Karpas-422 (cell line): ENCODE results near the gene MIOX. TPM values are rescaled to one million over a fixed set of nuclear protein-coding genes. Genes with fewer than 3 reads are reported as not detected.

Experiments used
- DNase-seq: peaks from one replicate; pipeline ENCODE4 v3.0.0-alpha.2; 2015
- H2AFZ ChIP-seq: fragments of 200-600 bp; sonication (generic); 2 replicates; pipeline ENCODE4 v1.6.1; 2014; ENCODE audit warnings: antibody characterized with exemption, low read length, mixed read lengths
- H3K27ac ChIP-seq: fragments of 200-600 bp; sonication (generic); 2 replicates; pipeline ENCODE4 v1.5.1; 2014; ENCODE audit warnings: mild to moderate bottlenecking, low read length, moderate library complexity
- H3K27me3 ChIP-seq: fragments of 200-600 bp; sonication (generic); 2 replicates; pipeline ENCODE4 v1.6.1; 2014; ENCODE audit warnings: low read length, mixed read lengths
- H3K36me3 ChIP-seq: fragments of 200-600 bp; sonication (generic); 2 replicates; pipeline ENCODE4 v1.6.1; 2014; ENCODE audit warnings: low read length, mixed read lengths; ENCODE audit not compliant: insufficient read depth
- H3K4me1 ChIP-seq: fragments of 200-600 bp; sonication (generic); 2 replicates; pipeline ENCODE4 v1.6.1; 2014; ENCODE audit warnings: mild to moderate bottlenecking, low read length, mixed read lengths
- H3K4me2 ChIP-seq: fragments of 200-600 bp; sonication (generic); 2 replicates; pipeline ENCODE4 v1.6.1; 2014; ENCODE audit warnings: low read length, low read depth, mild to moderate bottlenecking; ENCODE audit not compliant: poor library complexity, severe bottlenecking
- H3K4me3 ChIP-seq: fragments of 200-600 bp; sonication (generic); 2 replicates; pipeline ENCODE4 v1.5.1; 2014; ENCODE audit warnings: mild to moderate bottlenecking, antibody characterized with exemption, low read length, mixed read lengths
- H3K79me2 ChIP-seq: fragments of 200-600 bp; sonication (generic); 2 replicates; pipeline ENCODE4 v1.6.1; 2014; ENCODE audit warnings: mild to moderate bottlenecking, low read length, mixed read lengths
- H3K9ac ChIP-seq: fragments of 200-600 bp; sonication (generic); 2 replicates; pipeline ENCODE4 v1.6.0; 2014; ENCODE audit warnings: low read length
- H3K9me2 ChIP-seq: fragments of 200-600 bp; sonication (generic), shearing (Covaris generic); replicated peaks from 2 replicates; pipeline ENCODE4 v1.6.0; 2014; ENCODE audit warnings: mild to moderate bottlenecking, low read length, moderate library complexity; ENCODE audit not compliant: insufficient read depth
- H3K9me3 ChIP-seq: fragments of 300-700, 200-600 bp; sonication (generic); 2 replicates; pipeline ENCODE4 v1.6.1; 2014; ENCODE audit warnings: low read length, mixed read lengths
- H4K20me1 ChIP-seq: fragments of 200-600 bp; sonication (generic); 2 replicates; pipeline ENCODE4 v1.6.1; 2014; ENCODE audit warnings: mild to moderate bottlenecking, antibody characterized with exemption, low read length, low read depth; ENCODE audit not compliant: insufficient read depth
- total RNA-seq: library from RNA; depleted of rRNA; stranded (reverse); fragments of >200 nt; shearing (Covaris generic); gene quantifications from 2 replicates; pipeline ENCODE4 v1.2.3, GENCODE V29; 2014; ENCODE audit warnings: low replicate concordance

The MIOX gene
- total RNA-seq, 1 experiment from 2014 or later, result 0.93 TPM

DNA sequence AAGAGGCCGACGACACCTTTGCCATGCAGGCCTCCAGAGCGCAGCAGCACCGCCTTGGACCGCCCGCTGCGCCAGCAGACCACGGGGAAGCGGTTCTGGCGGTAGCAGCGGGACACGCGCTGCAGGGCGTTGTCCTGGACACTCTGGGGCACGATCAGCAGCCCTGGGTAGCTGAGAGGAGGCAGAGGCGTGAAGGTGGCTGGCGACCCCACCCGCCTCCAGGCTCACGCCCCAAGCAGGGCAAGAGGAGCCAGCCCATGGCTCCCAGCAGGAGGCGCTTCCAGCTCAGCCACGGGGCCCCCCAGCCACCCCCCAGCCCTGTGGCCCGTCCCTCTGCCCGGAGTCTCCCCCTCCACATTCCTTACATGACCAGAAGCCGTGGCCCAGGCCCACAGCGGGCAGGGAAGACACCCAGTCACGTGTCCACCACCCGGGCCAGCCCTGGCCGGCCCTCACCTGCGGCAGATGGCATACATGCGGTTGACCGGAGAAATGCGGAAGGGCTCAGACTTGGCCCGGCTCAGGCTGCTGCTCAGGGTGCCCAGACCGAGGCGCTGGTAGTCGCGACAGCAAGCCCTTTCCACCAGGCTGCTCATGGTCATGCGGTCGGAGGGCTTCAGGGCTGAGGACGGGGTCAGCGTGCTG, 27.0 kb upstream of the MIOX start:
- Histone ChIP-seq H2AFZ (no peak overlapping the region), H3K4me2 (no peak overlapping the region), H3K9ac (no peak overlapping the region), H4K20me1 (no peaks in the 10 kb centered on the region), H3K9me3 (no peaks in the 10 kb centered on the region), H3K27me3 (no peaks in the 10 kb centered on the region), H3K9me2 (no peaks in the 10 kb centered on the region), H3K4me1 (no peaks in the 10 kb centered on the region), H3K79me2 (no peaks in the 10 kb centered on the region), H3K4me3 (no peak overlapping the region), H3K36me3 (0 out of 2 replicates have a peak, but pooled peaks cover 6% of the 10 kb centered on the region), H3K27ac (no peak overlapping the region)
- no peak for DNase-seq

DNA sequence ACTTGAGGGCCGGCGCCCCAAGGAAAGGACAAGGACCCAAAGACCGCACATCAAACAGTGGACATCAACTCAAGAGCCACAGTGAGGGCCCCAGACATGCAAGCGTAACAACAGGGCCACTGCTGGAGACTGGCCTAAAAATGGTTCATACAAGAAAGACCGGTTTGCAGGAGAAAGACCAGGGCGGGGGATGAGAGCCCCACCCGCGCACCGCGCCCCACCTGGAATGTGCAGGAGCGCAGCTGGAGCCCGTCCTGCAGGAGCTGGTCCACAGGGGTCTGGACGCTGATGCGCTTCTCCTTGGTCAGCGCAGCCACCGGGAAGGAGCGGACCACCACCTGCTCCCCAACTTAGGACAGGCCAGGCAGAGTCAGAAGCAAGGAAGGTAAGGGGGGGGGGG, 25.7 kb upstream of the MIOX start:
- H3K4me2 ChIP-seq, result no peak overlapping the region
- H3K27ac ChIP-seq, result no peak overlapping the region
- H3K9ac ChIP-seq, result no peak overlapping the region
- DNase-seq, result no peak
- H3K9me2 ChIP-seq, result no peaks in the 10 kb centered on the region
- no peak overlapping the region for H2AFZ ChIP-seq
- H3K79me2 ChIP-seq, result no peaks in the 10 kb centered on the region
- H4K20me1 ChIP-seq, result no peaks in the 10 kb centered on the region
- 0 out of 2 replicates have a peak, but pooled peaks cover 6% of the 10 kb centered on the region for H3K36me3 ChIP-seq
- no peaks in the 10 kb centered on the region for H3K27me3 ChIP-seq
- H3K4me1 ChIP-seq, result no peaks in the 10 kb centered on the region
- no peak overlapping the region for H3K4me3 ChIP-seq
- no peaks in the 10 kb centered on the region for H3K9me3 ChIP-seq

DNA sequence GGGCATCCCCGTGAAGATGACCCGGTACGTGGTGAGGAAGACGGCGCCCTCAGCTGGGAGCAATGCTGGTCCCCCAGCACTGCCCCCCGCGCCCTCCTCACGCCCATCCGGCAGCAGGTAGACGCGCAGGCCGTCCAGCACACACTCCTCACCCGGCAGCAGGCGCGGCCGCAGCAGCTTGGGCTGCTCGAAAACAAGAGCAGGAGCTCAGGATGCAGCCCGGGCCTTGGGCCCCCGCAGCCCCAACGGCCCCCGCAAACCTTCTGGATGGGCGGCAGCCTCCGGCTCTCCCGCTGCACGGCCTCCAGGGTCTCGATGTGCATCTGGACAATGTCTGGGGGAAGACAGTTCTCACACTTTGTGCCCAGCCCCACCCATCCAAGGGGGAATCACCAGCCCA, 25.1 kb upstream of the MIOX start:
- Histone ChIP-seq H4K20me1 (no peaks in the 10 kb centered on the region), H3K9ac (no peak overlapping the region), H3K9me2 (no peaks in the 10 kb centered on the region), H3K27ac (no peak overlapping the region), H3K4me3 (no peak overlapping the region), H3K36me3 (0 out of 2 replicates have a peak, but pooled peaks cover 6% of the 10 kb centered on the region), H3K9me3 (no peaks in the 10 kb centered on the region), H2AFZ (no peak overlapping the region), H3K4me2 (no peak overlapping the region), H3K27me3 (no peaks in the 10 kb centered on the region), H3K79me2 (no peaks in the 10 kb centered on the region), H3K4me1 (no peaks in the 10 kb centered on the region)
- no peak for DNase-seq

DNA sequence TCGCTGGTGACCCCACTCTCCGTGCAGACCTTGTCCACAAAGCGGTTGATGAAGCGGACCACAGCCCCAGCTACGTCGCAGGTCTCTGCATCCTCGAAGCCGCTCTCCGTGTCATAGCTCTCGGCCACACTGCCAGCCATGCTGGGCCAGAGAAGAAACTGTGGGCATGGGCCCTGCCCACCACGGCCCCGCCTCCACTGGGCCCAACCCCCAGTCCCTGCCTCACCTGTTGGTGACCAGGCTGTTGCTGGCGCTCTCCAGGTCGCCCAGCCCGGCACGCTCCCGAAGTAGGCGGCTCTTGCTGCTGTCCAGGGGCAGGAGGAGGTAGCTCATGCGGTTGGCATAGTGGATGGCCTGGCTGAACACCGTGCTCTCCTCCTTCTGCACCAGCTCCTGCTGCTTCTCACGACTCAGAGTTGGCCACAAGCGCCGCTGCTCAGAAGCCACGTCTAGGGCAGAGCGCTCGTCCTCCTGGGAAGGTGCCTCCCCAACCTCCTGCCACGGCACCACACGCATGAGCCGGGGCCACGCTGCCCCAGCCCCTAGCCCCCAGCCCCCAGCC, 24.6 kb upstream of the MIOX start:
- Histone ChIP-seq H3K9me3 (no peaks in the 10 kb centered on the region), H3K9me2 (no peaks in the 10 kb centered on the region), H3K9ac (no peak overlapping the region), H3K79me2 (no peaks in the 10 kb centered on the region), H3K27ac (no peak overlapping the region), H2AFZ (no peak overlapping the region), H4K20me1 (no peaks in the 10 kb centered on the region), H3K4me3 (no peak overlapping the region), H3K4me1 (no peaks in the 10 kb centered on the region), H3K27me3 (no peaks in the 10 kb centered on the region), H3K36me3 (0 out of 2 replicates have a peak, but pooled peaks cover 6% of the 10 kb centered on the region), H3K4me2 (no peak overlapping the region)
- no peak for DNase-seq

DNA sequence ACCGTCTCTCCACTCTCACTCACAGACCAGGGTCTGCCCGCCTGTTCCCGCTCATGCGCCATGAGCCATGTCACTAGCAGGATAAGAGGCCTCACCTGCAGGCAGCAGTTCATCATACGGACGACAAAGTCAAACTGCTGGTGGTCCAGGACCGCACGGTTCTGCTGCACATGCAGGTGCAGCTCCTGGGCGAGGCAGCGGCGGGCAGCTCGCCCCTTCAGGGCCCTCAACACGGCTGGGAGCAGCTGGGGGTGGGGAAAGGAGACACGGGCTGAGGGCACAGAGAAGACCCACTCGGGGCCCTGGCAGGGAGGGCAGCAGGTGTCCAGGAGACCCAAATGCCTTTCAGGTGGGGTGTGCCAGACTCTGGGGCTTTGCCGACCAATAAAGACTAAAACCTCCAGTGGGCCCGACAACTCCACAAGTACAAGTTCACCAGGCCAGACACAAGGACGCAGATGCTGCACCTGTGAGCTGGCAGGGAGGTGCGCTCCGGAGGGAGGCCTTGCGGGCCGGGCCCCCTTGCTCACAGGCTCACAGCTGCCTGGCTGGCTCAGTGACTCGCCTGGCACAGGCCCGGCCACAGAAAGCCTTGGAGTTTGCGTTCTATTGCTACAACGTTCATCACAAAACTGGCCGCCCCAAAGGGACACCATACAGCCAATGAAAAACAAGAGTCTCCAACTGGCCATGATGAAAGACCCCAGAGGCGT, 23.3 kb upstream of the MIOX start:
- Histone ChIP-seq H3K9ac (no peak overlapping the region), H3K36me3 (0 out of 2 replicates have a peak, but pooled peaks cover 10% of the 10 kb centered on the region), H3K27ac (no peak overlapping the region), H3K4me1 (peaks cover 5% of the 10 kb centered on the region), H3K79me2 (peaks cover 7% of the 10 kb centered on the region), H3K27me3 (no peaks in the 10 kb centered on the region), H3K9me3 (no peaks in the 10 kb centered on the region), H3K9me2 (no peaks in the 10 kb centered on the region), H4K20me1 (peaks cover 8% of the 10 kb centered on the region; the same call in 1 of the 2 replicates), H2AFZ (no peak overlapping the region), H3K4me2 (no peak overlapping the region), H3K4me3 (no peak overlapping the region)
- no peak for DNase-seq

DNA sequence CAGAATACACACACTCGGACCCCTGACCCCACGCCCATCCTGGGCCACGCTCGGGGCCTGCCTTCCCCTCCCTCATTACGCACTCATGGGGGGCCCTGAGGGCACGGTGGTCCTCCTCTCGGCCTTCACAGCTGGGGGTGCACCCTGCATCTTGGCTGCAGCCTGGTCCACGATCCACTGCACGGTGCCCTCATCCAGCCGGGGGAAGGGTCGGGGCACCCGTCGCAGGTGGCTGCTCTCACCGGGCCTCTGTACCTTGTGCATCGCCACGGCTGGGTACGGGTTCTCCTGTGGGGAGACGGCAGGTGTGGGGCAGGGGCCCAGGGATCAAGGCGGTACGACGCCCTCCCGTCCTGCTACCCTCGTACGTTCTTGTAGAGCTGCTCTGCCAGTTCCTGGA, 22.2 kb upstream of the MIOX start:
- H3K4me2 ChIP-seq, result no peak overlapping the region
- no peaks in the 10 kb centered on the region for H3K9me2 ChIP-seq
- no peak overlapping the region for H3K4me3 ChIP-seq
- no peak overlapping the region for H2AFZ ChIP-seq
- peaks cover 17% of the 10 kb centered on the region for H3K79me2 ChIP-seq
- no peaks in the 10 kb centered on the region for H3K9me3 ChIP-seq
- no peak overlapping the region for H3K27ac ChIP-seq
- H3K27me3 ChIP-seq, result no peaks in the 10 kb centered on the region
- H3K9ac ChIP-seq, result no peak overlapping the region
- H4K20me1 ChIP-seq, result peaks cover 19% of the 10 kb centered on the region; the same call in 1 of the 2 replicates
- H3K4me1 ChIP-seq, result peaks cover 16% of the 10 kb centered on the region
- no peak for DNase-seq
- H3K36me3 ChIP-seq, result 0 out of 2 replicates have a peak, but pooled peaks cover 10% of the 10 kb centered on the region

DNA sequence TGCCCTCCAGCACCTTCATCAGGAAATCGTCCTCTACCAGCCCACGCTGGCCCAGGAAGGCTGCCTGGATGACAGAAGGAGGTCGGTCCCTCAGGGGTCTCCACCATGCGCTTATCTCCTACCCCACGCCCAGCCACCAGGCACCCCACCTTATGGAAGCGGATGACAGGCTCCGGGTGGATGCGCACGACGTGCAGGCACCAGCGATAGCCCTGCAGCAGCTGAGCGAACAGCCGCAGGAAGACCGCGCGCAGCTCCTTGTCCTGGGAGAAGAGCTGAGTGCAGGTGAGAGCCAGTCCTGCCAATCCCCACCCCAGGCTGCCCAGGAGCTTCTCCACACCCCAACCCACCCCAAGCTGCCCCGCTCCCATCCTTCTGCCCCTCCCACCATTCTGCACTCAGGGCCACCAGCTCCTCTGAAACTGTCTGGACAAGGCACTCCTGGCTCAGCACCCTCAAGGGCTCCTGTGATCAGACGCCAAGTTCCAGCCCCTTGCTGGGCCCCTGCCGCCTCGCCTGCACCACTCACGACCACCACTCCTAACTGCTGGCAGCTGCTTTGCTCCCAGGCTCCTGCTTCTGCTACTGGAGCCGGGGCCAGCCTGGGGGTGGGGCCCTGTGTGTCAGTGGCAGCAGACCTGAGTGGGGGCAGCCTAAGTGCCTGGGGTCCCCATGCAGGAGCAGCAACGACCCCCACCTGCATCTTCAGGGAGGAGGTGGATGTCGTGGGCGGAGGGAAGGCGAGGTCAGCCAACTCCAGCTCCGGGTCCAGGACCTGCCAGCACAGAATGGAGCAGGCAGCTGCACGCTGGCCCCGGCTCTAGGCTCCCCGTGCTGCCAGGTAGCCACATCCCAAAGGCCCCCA, 21.4 kb upstream of the MIOX start:
- peaks cover 19% of the 10 kb centered on the region; the same call in 1 of the 2 replicates for H4K20me1 ChIP-seq
- no peaks in the 10 kb centered on the region for H3K9me2 ChIP-seq
- no peak overlapping the region for H3K27ac ChIP-seq
- peaks cover 24% of the 10 kb centered on the region for H3K4me1 ChIP-seq
- no peak overlapping the region for H2AFZ ChIP-seq
- H3K36me3 ChIP-seq, result 0 out of 2 replicates have a peak, but pooled peaks cover 10% of the 10 kb centered on the region
- no peak for DNase-seq
- no peak overlapping the region for H3K9ac ChIP-seq
- no peak overlapping the region for H3K4me2 ChIP-seq
- no peaks in the 10 kb centered on the region for H3K9me3 ChIP-seq
- H3K27me3 ChIP-seq, result no peaks in the 10 kb centered on the region
- H3K4me3 ChIP-seq, result no peak overlapping the region
- peaks cover 24% of the 10 kb centered on the region for H3K79me2 ChIP-seq
